HG03469 (cell line): ENCODE measurements around the gene PGAM2.

Experiments used
- ATAC-seq: cut with Tn5 transposase; IDR thresholded peaks from one replicate; pipeline ENCODE4 v1.9.1; 2021; ENCODE audit warnings: mild to moderate bottlenecking, moderate library complexity, moderate number of reproducible peaks; ENCODE audit not compliant: unreplicated experiment

The PGAM2 gene

DNA sequence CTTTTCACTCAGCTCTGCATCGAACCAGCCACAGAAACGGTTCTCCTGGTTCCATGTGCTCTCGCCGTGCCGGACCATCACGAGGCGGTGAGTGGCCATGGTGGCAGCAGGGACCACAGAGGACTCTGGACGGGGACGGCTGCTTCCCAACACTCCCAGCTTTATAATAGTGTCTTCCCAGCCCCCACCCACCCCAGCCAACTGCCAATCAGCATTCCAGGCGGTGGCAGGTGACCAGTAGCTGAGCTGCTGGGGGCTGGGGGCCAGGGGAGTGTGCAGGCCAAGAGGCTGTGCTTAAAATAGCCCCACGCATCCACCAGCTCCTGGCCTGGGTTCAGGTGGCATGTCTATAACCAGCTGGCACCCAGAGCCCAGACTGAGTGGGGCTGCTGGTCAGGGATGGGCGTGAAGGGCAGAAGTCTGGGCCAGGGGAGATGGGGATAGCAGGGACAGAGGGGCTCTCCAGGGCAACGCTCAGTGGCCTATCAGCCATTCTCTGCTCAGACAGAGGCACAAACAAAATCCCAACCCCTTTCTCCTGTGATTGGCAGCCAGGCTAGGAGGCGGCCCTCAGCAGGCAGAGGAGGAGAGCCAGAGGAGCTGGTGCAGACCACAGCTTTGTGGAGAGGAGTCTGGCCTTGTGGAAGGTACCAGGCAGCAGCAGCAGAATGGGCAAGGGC, at the start of gene PGAM2:
Gene PGAM2, minus strand, starts transcription at position 137 of the 680 bp plus-strand sequence. Its CDS starts 38 bp downstream, at position 99.
- ATAC-seq: no peak

DNA sequence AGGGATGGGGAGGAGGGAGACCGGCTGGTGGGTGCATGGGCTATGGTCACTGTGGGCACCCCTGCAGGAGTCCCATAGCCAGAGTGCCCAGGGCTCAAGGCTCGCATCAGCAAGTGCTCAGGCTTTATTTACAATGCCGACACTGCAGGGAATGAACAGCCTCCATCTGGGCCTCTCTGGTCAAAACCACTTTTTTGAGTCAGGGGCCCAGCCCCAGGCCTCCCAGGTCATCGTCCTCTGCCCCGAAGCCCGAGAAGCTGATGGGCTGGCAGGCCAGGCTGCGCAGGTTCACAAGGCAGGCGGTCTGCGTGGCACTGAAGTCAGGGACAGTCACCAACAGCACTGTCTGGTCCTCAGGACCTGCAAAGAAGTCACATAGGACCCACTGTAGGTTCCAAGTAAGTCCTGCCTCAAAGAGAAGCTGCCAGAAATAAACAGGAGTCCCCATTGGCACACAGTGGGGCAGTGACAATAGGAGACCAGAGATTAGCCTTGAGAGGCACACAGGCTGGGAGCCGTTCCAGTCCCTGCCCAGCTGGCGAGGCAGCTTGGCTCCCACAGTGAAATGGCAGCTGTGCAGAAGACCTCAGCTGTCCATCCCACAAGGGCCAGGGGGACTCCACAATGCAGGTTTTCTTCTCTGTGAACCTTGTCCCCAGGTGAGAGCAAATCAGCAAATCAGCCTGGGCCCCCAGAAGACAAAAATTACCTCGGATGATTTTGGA, 49.4 kb upstream of the PGAM2 start:
- ATAC-seq: no peak

DNA sequence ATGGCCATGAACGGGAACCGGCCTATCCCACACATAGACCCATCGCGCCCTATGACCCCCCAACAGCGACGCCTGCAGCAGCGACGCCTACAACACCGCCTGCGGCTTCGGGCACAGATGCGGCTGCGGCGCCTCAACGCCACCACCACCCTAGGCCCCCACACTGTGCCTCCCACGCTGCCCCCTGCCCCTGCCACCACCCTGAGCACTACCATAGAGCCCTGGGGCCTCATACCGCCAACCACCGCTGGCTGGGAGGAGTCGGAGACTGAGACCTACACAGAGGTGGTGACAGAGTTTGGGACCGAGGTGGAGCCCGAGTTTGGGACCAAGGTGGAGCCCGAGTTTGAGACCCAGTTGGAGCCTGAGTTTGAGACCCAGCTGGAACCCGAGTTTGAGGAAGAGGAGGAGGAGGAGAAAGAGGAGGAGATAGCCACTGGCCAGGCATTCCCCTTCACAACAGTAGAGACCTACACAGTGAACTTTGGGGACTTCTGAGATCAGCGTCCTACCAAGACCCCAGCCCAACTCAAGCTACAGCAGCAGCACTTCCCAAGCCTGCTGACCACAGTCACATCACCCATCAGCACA, 48.5 kb upstream of the PGAM2 start:
- ATAC-seq: no peak

DNA sequence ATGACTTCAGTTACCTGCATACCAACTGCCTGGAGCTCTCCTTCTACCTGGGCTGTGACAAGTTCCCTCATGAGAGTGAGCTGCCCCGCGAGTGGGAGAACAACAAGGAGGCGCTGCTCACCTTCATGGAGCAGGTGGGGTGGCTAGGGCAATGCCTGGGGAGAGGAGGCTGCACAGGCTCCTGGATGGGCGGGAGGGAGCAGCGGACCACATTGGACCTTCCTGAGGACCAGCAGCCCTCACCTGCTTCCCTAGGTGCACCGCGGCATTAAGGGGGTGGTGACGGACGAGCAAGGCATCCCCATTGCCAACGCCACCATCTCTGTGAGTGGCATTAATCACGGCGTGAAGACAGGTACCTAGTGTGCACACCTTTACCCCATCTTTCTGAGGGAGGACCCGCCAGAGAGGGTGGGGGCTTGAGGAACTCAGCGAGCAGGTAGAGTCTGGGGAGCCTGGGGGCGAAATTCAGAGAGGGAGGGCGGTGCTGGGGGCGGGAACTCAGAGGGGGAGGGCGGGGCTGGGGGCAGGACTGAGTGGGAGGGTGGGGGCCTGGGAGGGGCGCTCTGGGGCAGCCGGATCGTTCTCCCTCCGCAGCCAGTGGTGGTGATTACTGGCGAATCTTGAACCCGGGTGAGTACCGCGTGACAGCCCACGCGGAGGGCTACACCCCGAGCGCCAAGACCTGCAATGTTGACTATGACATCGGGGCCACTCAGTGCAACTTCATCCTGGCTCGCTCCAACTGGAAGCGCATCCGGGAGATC, 47.8 kb upstream of the PGAM2 start:
- ATAC-seq: no peak

DNA sequence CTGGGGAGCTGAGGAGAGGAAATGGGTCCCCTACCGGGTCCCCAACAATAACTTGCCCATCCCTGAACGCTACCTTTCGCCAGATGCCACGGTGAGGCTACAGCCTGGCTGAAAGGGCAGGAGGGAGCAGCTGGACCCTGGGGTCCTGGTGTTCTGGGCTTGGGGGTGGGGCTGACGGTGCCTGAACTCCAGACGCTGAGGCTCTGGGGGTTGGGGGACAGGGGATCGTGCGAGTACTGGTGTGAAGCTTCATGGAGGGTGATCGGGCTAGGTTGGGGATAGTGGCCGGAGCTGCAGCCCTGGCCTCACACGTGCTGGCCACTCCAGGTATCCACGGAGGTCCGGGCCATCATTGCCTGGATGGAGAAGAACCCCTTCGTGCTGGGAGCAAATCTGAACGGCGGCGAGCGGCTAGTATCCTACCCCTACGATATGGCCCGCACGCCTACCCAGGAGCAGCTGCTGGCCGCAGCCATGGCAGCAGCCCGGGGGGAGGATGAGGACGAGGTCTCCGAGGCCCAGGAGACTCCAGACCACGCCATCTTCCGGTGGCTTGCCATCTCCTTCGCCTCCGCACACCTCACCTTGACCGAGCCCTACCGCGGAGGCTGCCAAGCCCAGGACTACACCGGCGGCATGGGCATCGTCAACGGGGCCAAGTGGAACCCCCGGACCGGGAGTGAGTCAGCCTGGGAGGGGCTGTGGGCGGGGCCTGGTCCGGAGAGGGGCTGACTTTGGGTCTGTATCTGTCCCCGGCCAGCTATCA, 47.0 kb upstream of the PGAM2 start:
- no peak for ATAC-seq

DNA sequence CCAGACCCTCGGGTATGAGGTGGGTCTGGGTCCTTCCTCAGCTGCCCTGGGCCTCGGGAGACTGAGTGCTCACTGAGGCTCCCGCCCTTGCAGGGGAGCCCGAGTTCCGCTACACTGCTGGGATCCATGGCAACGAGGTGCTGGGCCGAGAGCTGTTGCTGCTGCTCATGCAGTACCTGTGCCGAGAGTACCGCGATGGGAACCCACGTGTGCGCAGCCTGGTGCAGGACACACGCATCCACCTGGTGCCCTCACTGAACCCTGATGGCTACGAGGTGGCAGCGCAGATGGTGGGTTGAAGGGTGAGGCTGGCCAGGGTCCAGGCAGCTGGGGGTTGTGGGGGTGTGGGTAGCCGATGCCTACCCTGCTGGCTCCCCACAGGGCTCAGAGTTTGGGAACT, 46.4 kb upstream of the PGAM2 start:
- no peak for ATAC-seq

DNA sequence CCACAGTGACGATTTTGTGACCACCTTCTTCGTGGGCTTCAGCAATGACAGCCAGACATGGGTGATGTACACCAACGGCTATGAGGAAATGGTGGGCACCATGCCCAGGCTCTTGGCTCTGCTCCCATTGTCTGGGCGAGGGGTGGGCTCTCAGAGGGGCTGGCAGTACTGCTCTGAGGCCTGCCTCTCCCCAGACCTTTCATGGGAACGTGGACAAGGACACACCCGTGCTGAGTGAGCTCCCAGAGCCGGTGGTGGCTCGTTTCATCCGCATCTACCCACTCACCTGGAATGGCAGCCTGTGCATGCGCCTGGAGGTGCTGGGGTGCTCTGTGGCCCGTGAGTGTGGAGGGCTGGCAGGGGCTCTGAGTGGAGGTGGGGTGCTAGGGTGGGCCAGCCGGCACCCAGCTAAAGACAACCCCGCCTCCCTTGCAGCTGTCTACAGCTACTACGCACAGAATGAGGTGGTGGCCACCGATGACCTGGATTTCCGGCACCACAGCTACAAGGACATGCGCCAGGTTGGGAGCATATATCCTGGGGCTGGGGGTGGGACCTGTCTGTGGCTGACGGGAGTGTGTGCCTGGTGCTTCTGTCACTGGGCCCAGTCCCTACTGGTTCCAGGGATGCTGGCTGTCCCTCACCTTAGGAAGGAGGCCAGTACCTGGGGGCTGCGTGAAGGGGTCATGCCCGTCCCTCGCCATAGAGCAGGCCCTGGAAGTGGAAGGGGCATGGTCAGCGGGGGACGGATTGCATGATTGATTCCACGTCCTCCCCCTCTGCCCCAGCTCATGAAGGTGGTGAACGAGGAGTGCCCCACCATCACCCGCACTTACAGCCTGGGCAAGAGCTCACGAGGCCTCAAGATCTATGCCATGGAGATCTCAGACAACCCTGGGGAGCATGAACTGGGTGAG, 45.6 kb upstream of the PGAM2 start:
- ATAC-seq: no peak

DNA sequence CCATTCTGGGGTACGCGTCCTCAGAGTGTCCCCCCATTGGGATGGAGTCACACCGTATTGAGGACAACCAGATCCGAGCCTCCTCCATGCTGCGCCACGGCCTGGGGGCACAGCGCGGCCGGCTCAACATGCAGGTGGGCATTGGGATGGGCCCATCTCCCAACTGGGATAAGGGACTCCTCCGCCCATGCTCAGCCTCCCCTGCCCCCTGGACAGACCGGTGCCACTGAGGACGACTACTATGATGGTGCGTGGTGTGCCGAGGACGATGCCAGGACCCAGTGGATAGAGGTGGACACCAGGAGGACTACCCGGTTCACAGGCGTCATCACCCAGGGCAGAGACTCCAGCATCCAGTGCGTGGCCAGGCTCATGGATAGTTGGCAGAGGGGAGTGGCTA, 44.6 kb upstream of the PGAM2 start:
- no peak for ATAC-seq

DNA sequence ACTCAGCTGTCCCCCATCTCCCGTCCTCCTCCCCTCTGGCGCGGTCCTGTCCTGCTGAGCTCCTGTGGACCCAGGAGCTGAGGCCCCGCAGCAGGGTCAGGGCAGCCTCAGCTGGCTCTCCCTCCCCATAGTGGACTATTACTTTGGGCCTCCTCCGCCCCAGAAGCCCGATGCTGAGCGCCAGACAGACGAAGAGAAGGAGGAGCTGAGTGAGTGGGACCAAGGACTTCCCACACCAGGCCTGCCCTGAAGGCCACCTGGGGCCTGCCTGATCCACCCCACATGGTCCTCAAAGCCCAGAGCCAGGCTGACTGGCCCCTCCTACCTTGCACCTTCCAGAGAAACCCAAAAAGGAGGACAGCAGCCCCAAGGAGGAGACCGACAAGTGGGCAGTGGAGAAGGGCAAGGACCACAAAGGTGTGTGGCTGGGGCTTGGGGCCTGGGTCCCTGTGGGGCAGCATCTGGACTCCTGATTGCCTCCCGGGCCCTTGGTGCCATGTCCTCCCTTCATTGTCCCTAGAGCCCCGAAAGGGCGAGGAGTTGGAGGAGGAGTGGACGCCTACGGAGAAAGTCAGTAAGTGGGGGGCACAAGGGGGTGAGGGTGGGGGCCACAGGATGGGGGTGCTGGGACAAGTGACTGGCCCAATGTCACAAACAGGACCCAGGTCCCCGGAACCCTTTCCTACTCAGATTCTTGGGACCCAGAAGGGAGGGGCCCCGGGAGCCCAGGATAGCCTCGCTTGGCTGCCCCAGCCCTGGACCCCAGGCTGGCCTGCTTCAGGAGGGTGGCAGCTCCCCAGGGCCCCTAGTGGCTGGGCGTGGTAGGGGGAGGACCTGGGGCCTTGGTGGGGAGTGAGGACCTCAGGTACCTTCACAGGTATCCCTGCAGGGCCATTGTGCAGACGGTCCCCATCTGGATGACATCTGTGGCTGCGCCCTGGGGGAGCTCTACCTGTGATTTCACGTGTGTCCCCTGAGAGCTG, 43.7 kb upstream of the PGAM2 start:
- ATAC-seq: no peak

DNA sequence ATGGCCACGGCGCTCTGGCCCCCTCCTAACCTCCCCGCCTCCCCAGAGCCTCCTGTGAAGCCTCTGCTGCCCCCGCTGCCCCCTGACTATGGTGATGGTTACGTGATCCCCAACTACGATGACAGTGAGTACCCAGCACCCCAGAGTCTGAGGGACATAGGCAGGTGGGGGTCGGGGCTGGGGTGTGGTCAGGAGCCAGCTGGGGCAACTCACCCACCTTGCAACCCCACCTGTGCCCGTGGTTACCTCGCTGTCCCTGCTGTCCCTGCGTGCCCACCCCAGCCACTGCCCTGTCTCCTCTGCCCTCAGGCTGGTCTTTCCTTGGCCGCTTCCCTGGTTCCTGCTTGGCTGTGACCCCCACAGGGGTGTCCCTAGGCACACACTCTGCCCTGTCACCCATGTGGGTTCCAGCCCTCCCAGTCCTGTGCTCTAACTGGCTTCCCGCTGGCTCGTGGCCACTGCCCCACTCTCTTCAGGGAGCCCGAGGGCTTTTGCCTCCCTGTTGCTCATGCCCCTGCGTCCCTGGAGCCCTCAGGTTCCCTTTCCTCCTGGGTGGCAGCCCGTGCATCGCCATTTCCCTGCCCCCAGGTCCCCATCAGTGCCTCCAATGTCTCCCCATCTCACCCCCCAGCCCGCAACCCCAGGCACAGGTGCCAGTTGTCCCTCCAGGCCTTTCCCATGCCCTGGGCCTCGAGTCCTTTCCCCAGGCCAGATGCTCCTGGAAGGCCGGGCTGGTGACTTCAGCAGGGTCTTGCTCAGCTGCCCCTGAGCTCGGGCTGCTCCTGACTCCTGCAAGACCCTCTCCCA, 42.8 kb upstream of the PGAM2 start:
- ATAC-seq: no peak

DNA sequence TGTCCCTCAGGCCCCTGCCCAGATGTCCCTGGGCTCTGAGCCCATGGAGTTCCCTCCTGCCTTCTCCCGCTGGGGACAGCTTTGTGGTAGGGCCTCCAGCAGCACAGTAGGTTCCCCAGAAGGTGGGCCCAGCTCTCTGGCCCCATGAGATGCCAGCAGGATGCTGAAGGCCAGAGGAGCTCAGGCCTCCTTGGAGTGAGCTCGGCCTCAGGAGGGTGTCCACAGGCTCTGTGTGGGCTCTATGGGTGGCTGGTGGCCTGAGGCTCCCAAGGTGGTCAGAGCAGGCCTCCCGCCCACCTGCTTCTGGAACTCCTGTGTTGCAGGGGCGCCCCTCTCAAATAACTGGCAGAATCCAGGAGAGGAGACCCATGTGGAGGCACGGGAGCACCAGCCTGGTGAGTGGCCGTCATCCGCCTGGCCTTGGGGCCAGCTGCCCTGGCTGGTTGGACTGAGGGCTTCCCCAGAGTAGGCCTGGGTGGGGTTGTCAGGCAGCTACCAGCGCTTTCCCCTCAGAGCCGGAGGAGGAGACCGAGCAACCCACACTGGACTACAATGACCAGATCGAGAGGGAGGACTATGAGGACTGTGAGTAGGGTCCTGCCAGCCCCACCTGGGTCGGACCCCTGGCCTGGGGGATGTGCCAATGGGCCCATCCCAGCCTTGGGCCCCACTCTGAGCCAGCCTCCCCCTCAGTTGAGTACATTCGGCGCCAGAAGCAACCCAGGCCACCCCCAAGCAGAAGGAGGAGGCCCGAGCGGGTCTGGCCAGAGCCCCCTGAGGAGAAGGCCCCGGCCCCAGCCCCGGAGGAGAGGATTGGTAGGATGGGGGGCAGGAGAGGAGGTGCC, 42.0 kb upstream of the PGAM2 start:
- no peak for ATAC-seq

DNA sequence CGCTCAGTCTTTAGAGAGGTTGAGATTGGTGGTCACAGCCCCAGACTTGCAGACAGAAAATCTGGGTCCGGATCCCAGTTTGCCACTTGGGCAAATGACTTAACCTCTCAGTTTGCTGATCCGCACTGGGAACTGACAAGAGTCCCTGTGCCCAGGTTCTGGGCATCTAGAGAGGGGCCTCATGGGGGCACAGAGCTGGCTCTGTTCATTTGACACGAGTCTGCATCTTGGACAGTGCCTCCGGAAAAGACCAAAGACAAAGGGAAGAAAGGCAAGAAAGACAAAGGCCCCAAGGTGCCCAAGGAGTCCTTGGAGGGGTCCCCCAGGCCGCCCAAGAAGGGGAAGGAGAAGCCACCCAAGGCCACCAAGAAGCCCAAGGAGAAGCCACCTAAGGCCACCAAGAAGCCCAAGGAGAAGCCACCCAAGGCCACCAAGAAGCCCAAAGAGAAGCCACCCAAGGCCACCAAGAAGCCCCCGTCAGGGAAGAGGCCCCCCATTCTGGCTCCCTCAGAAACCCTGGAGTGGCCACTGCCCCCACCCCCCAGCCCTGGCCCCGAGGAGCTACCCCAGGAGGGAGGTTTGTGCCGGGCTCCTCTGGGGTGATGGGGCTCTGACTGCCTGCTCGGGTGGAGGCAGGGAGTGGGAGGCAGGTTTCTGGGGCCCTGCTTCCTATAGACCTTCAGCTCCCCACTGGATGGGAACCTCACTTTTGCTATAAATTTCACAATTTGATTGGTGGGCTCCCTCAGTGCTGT, 41.1 kb upstream of the PGAM2 start:
- no peak for ATAC-seq

DNA sequence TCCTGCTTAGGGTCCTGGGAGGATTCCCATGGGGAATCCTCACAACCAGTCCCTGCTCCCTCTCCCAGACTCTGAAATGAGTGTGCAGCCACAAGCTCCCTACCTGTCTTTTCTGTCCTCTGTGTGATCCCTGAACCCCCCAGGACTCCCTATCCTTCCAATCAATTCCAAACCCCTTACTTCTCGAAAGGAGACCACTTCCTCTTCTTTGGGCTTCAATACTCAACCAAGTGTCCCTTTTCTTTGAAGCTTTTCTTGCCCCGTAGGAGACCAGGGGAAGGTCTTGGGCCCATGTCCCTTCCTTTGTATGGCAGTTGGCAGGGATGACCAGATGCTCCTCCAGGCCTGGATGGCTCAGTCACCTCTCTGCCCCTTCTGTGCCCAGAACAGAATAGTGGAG, 40.5 kb upstream of the PGAM2 start:
- no peak for ATAC-seq

DNA sequence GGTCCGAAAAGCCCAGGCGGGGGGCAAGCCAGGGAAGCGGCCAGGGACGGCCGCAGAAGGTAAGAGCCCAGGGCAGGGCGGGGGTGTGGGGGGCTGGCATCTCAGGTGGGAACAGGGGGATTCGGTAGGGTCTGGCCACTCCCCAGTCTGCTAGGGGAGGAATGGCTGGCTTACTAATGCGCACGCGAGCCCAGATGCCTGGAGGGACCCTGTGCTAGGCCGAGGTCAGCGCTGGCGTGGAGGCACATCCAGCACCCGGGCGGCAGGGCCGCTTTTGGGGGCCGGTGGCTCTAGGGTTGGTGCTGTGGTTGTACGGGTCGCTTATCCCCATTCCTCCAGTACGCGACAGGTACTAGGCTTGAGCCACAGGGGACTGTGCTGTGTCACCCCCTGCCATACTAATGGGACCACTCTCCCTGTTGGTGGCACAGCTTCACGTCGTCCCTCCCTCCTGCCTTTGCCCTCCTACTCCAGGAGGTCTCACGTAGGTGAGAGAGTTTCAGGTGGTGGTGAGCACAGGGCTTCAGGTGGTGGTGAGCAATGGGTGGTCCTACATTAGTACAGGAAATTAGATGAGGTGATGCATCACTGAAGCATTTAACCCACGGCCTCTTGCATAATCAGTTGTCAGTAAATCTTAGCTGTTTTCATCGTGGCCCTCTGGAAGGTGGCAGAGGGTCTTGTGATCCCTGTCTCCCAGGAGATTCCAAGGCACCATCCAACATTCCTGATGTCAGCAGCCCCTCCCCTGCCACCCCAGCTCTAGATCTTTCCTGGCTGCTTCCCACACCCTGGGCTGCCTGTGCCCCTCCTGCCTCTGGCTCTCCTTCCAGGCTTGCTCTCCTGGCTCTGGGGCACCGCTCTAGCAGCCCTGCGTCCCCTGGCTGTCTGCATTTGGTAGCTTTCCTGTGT, 39.7 kb upstream of the PGAM2 start:
- ATAC-seq: no peak
